Measurements from ENCODE around the gene CYP2F1.

The CYP2F1 gene, protein sequence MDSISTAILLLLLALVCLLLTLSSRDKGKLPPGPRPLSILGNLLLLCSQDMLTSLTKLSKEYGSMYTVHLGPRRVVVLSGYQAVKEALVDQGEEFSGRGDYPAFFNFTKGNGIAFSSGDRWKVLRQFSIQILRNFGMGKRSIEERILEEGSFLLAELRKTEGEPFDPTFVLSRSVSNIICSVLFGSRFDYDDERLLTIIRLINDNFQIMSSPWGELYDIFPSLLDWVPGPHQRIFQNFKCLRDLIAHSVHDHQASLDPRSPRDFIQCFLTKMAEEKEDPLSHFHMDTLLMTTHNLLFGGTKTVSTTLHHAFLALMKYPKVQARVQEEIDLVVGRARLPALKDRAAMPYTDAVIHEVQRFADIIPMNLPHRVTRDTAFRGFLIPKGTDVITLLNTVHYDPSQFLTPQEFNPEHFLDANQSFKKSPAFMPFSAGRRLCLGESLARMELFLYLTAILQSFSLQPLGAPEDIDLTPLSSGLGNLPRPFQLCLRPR

DNA sequence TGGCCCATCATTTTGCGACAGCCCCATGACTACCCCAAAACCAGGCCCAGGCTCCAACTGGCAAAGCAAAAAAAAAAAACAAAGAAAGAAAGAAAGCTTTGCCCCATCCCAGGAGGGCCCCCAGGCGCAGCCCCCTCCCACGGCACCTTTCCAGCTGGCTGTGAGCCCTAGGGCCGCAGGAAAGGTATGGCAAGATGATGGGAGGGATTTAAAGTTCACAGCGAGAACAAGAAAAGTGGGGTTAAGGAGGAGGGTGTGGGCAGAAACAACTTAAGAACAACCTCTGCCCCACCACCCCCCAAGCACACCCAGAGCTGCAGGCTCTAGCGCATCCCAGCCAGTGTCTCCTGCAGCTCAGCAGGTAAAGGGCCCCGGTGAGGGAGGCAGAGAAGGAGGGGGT, at the start of gene CYP2F1:
Gene CYP2F1, plus strand, starts transcription at position 301 of the 400 bp plus-strand sequence. CDS start 1,757 bp downstream, outside the sequence.
- no peaks in the 10 kb centered on the region for H3K36me3 ChIP-seq (replicated peaks)
- in situ Hi-C loops (cut with HindIII; ENCODE audit: low pct_ligation_motif_present, low sequenced_read_pairs), result no loop called here
- no peaks in the 10 kb centered on the region for H3K27me3 ChIP-seq (replicated peaks)
- no peak within 1 kb of the TSS for H3K27ac ChIP-seq
- TF ChIP-seq, protein P1, sequence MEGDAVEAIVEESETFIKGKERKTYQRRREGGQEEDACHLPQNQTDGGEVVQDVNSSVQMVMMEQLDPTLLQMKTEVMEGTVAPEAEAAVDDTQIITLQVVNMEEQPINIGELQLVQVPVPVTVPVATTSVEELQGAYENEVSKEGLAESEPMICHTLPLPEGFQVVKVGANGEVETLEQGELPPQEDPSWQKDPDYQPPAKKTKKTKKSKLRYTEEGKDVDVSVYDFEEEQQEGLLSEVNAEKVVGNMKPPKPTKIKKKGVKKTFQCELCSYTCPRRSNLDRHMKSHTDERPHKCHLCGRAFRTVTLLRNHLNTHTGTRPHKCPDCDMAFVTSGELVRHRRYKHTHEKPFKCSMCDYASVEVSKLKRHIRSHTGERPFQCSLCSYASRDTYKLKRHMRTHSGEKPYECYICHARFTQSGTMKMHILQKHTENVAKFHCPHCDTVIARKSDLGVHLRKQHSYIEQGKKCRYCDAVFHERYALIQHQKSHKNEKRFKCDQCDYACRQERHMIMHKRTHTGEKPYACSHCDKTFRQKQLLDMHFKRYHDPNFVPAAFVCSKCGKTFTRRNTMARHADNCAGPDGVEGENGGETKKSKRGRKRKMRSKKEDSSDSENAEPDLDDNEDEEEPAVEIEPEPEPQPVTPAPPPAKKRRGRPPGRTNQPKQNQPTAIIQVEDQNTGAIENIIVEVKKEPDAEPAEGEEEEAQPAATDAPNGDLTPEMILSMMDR (IDR thresholded peaks at IDR 0.05; ENCODE audit: low read depth, low read length, missing control alignments), result no peak
- no peak within 1 kb of the TSS for H3K4me3 ChIP-seq (ENCODE audit: low read depth, low read length)
- DNase-seq, result no peak

DNA sequence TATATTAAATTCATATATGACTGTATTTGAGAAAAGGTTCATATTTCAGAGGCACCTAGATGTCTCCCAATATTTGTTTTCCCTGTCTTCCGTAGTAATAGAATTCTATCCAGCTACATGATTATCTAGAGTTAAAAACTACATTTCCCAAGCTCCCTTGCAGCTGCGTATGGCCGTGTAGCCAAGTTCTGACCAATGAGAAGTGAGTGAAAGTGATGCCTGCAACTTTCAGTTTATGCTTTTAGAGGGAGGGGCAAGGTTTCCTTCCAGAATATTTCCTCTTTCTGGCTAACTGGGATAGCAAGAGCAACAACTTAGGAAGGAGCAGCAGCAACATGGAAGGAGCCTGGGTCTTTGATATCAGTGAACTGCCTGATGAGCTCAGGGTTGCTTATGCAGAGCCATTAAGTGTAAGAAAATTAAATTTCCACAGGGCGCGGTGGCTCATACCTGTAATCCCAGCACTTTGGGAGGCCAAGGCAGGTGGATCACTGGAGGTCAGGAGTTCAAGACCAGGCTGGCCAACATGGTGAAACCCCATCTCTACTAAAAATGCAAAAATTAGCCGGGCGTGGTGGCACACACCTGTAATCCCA, 49.2 kb upstream of the CYP2F1 start:
- DNase-seq, result peak; percentile 25
- in situ Hi-C loops (cut with HindIII; ENCODE audit: low pct_ligation_motif_present, low sequenced_read_pairs), result no loop called here
- Histone ChIP-seq H3K27me3 (replicated peaks) (no peaks in the 10 kb centered on the region), H3K36me3 (replicated peaks) (no peaks in the 10 kb centered on the region), H3K27ac (no peak overlapping the region), H3K4me3 (ENCODE audit: low read depth, low read length) (no peak overlapping the region)
- TF ChIP-seq, protein P1 (IDR thresholded peaks at IDR 0.05; ENCODE audit: low read depth, low read length, missing control alignments), result no peak

DNA sequence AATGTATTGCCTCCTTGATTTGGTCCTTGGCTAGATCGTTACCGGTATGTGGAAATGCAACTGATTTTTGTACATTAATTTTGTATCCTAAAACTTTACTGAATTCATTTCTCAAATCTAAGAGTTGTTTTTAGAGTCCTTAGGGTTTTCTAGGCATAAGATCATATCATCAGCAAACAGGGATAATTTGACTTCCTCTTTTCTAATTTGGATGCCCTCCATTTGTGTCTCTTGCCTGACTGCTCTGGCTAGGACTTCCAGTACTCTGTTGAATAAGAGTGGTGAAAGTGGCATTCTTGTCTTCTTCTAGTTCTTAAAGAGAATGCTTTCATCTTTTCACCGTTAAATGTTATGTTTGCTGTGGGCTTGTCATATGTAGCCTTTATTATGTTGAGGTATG, 37.9 kb upstream of the CYP2F1 start:
- in situ Hi-C loops (cut with HindIII; ENCODE audit: low pct_ligation_motif_present, low sequenced_read_pairs), result no loop called here
- TF ChIP-seq, protein P1 (IDR thresholded peaks at IDR 0.05; ENCODE audit: low read depth, low read length, missing control alignments), result no peak
- no peak for DNase-seq
- Histone ChIP-seq H3K36me3 (replicated peaks) (no peaks in the 10 kb centered on the region), H3K27ac (no peak overlapping the region), H3K4me3 (ENCODE audit: low read depth, low read length) (no peak overlapping the region), H3K27me3 (replicated peaks) (no peaks in the 10 kb centered on the region)

DNA sequence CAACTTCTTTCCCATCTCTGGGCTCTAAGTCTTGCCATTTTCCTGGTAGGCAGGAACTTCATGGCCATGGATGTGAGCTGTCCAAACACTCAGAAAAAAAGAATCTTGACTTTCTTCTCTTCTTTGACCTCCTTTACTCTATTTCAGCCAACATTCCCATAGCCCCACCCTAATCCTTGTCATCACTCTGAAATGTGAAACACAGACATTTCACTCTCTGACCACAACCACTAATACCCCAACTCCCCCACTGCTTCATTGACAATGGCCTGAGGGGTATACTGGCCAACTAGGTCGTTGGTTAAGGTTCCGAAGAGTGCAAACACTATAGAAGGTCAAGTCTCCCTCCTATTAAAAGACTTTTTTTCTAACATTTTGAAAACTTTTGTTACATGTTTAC, 30.7 kb upstream of the CYP2F1 start:
- DNase-seq, result no peak
- TF ChIP-seq, protein P1 (IDR thresholded peaks at IDR 0.05; ENCODE audit: low read depth, low read length, missing control alignments), result no peak
- Histone ChIP-seq H3K27me3 (replicated peaks) (no peaks in the 10 kb centered on the region), H3K27ac (no peak overlapping the region), H3K36me3 (replicated peaks) (no peaks in the 10 kb centered on the region), H3K4me3 (ENCODE audit: low read depth, low read length) (no peak overlapping the region)
- in situ Hi-C loops (cut with HindIII; ENCODE audit: low pct_ligation_motif_present, low sequenced_read_pairs), result no loop called here

DNA sequence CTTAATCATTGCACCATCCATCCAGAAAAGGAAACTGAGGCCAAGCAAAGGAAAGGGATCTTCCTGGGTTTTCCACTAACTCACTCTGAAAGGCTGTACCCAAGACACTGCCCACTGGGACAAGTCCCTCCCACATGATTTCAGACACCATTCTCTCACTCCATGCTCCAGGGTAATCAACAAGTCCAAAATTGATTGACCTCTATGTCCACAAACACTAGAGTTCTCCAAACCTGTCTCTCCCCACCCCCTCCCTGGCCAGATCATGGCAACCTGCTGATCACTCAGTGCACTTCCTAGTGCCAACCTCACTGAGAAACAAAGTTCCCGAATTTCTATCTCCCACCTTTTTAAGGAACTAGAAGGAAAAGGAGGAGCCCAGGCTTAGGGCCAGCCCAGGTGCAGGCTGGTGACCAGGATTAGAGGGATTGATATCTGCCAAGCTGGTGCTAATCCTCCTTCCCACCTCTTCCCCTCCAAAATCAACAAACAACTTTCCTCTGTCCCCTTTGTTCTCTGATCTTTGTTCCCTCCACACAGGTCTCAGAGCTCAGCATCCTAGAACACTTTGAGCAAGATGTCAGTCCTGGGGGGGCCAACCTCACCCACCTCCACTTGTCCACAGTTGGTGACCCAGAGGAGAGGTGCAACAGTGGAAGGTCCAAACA, 28.4 kb upstream of the CYP2F1 start:
- TF ChIP-seq, protein P1 (IDR thresholded peaks at IDR 0.05; ENCODE audit: low read depth, low read length, missing control alignments), result no peak
- peaks cover 8% of the 10 kb centered on the region for H3K27me3 ChIP-seq (replicated peaks)
- H3K36me3 ChIP-seq (replicated peaks), result no peaks in the 10 kb centered on the region
- in situ Hi-C loops (cut with HindIII; ENCODE audit: low pct_ligation_motif_present, low sequenced_read_pairs), result no loop called here
- DNase-seq, result no peak
- no peak overlapping the region for H3K27ac ChIP-seq
- H3K4me3 ChIP-seq (ENCODE audit: low read depth, low read length), result no peak overlapping the region

Data from brain microvascular endothelial cell (primary cell).